ENCODE results near the gene TM7SF3. TPM values are rescaled to one million over a fixed set of nuclear protein-coding genes. Genes with fewer than 3 reads are reported as not detected.

Gene TM7SF3
- total RNA-seq, 2 experiments from 2014 or later, result 39.1 to 42.8 TPM

- CTCF ChIA-PET, result interaction anchor here (0.6 to 1.2 kb wide), 3 partner anchors 9 to 21 kb away, joined by 4 to 5 read pairs (median 4); no protein-coding TSS in a partner anchor
- Mint-ChIP-seq H3K27ac (no peak overlapping the region), H3K4me1 (ENCODE audit: low read depth) (peaks cover 10% of the 10 kb centered on the region), H3K36me3 (ENCODE audit: low read depth) (peaks cover 27% of the 10 kb centered on the region), H3K9me3 (no peaks in the 10 kb centered on the region), H3K4me3 (no peak overlapping the region), H3K27me3 (ENCODE audit: low read depth) (no peaks in the 10 kb centered on the region)
- no peak for DNase-seq
- intact Hi-C loops (cut with micrococcal nuclease), result no loop called here
Measured at GRCh38 chr12:26997003-26997402, 17.2 kb downstream of the TM7SF3 start.

GRCh38 chr12:26995706-26996105, 18.5 kb downstream of the TM7SF3 start:
- CTCF ChIA-PET, result interaction anchor here (0.7 kb wide), 1 partner anchor 15 kb away, joined by 3 read pairs; no protein-coding TSS in a partner anchor
- no peak for DNase-seq
- H3K4me3 Mint-ChIP-seq, result no peak overlapping the region
- no peak overlapping the region for H3K27ac Mint-ChIP-seq
- H3K4me1 Mint-ChIP-seq (ENCODE audit: low read depth), result peaks cover 2% of the 10 kb centered on the region
- no peaks in the 10 kb centered on the region for H3K27me3 Mint-ChIP-seq (ENCODE audit: low read depth)
- H3K36me3 Mint-ChIP-seq (ENCODE audit: low read depth), result peaks cover 21% of the 10 kb centered on the region
- no peaks in the 10 kb centered on the region for H3K9me3 Mint-ChIP-seq
- intact Hi-C loops (cut with micrococcal nuclease), result no loop called here

- peaks cover 29% of the 10 kb centered on the region for H3K36me3 Mint-ChIP-seq (ENCODE audit: low read depth)
- CTCF ChIA-PET, result interaction anchor here (0.6 kb wide), 1 partner anchor 341 kb away, joined by 3 read pairs; no protein-coding TSS in a partner anchor
- no peak overlapping the region for H3K4me3 Mint-ChIP-seq
- intact Hi-C loops (cut with micrococcal nuclease), result no loop called here
- H3K4me1 Mint-ChIP-seq (ENCODE audit: low read depth), result no peaks in the 10 kb centered on the region
- no peak for DNase-seq
- no peak overlapping the region for H3K27ac Mint-ChIP-seq
- no peaks in the 10 kb centered on the region for H3K27me3 Mint-ChIP-seq (ENCODE audit: low read depth)
- H3K9me3 Mint-ChIP-seq, result no peaks in the 10 kb centered on the region
Measured at GRCh38 chr12:26994109-26994508, 20.1 kb downstream of the TM7SF3 start.

GRCh38 chr12:26991826-26992225, 22.4 kb downstream of the TM7SF3 start:
- no peak for DNase-seq
- intact Hi-C loops (cut with micrococcal nuclease), result no loop called here
- no peak overlapping the region for H3K4me3 Mint-ChIP-seq
- H3K27me3 Mint-ChIP-seq (ENCODE audit: low read depth), result no peaks in the 10 kb centered on the region
- H3K9me3 Mint-ChIP-seq, result no peaks in the 10 kb centered on the region
- H3K4me1 Mint-ChIP-seq (ENCODE audit: low read depth), result no peaks in the 10 kb centered on the region
- H3K27ac Mint-ChIP-seq, result no peak overlapping the region
- H3K36me3 Mint-ChIP-seq (ENCODE audit: low read depth), result peaks cover 24% of the 10 kb centered on the region
- CTCF ChIA-PET, result interaction anchor here (1.5 kb wide), 1 partner anchor 11 kb away, joined by 4 read pairs; no protein-coding TSS in a partner anchor

GRCh38 chr12:26989873-26990272, 24.3 kb downstream of the TM7SF3 start:
- Mint-ChIP-seq H3K9me3 (no peaks in the 10 kb centered on the region), H3K4me3 (no peak overlapping the region), H3K27me3 (ENCODE audit: low read depth) (no peaks in the 10 kb centered on the region), H3K4me1 (ENCODE audit: low read depth) (no peaks in the 10 kb centered on the region), H3K27ac (no peak overlapping the region), H3K36me3 (ENCODE audit: low read depth) (peaks cover 29% of the 10 kb centered on the region)
- CTCF ChIA-PET, result interaction anchor here (1.2 kb wide), 1 partner anchor 12 kb away, joined by 3 read pairs; no protein-coding TSS in a partner anchor
- DNase-seq, result no peak
- intact Hi-C loops (cut with micrococcal nuclease), result no loop called here

GRCh38 chr12:26988703-26989102, 25.5 kb downstream of the TM7SF3 start:
- DNase-seq, result no peak
- Mint-ChIP-seq H3K36me3 (ENCODE audit: low read depth) (peaks cover 32% of the 10 kb centered on the region), H3K27ac (no peak overlapping the region), H3K27me3 (ENCODE audit: low read depth) (no peaks in the 10 kb centered on the region), H3K4me1 (ENCODE audit: low read depth) (no peaks in the 10 kb centered on the region), H3K4me3 (no peak overlapping the region), H3K9me3 (no peaks in the 10 kb centered on the region)
- intact Hi-C loops (cut with micrococcal nuclease), result no loop called here
- CTCF ChIA-PET, result interaction anchor here (0.7 kb wide), 1 partner anchor 20 kb away, joined by 3 read pairs; no protein-coding TSS in a partner anchor

- H3K27me3 Mint-ChIP-seq (ENCODE audit: low read depth), result no peaks in the 10 kb centered on the region
- peaks cover 31% of the 10 kb centered on the region for H3K36me3 Mint-ChIP-seq (ENCODE audit: low read depth)
- CTCF ChIA-PET, result interaction anchor here (0.7 kb wide), 1 partner anchor 19 kb away, joined by 3 read pairs; no protein-coding TSS in a partner anchor
- no peaks in the 10 kb centered on the region for H3K9me3 Mint-ChIP-seq
- no peak overlapping the region for H3K27ac Mint-ChIP-seq
- H3K4me1 Mint-ChIP-seq (ENCODE audit: low read depth), result no peaks in the 10 kb centered on the region
- no peak for DNase-seq
- intact Hi-C loops (cut with micrococcal nuclease), result no loop called here
- no peak overlapping the region for H3K4me3 Mint-ChIP-seq
Measured at GRCh38 chr12:26987634-26988424, 26.4 kb downstream of the TM7SF3 start.

- H3K27me3 Mint-ChIP-seq (ENCODE audit: low read depth), result no peaks in the 10 kb centered on the region
- H3K27ac Mint-ChIP-seq, result no peak overlapping the region
- H3K9me3 Mint-ChIP-seq, result no peaks in the 10 kb centered on the region
- H3K4me3 Mint-ChIP-seq, result no peak overlapping the region
- CTCF ChIA-PET, result interaction anchor here (0.6 kb wide), 1 partner anchor 33 kb away, joined by 9 read pairs; no protein-coding TSS in a partner anchor
- intact Hi-C loops (cut with micrococcal nuclease), result no loop called here
- no peaks in the 10 kb centered on the region for H3K4me1 Mint-ChIP-seq (ENCODE audit: low read depth)
- DNase-seq, result no peak
- H3K36me3 Mint-ChIP-seq (ENCODE audit: low read depth), result peaks cover 36% of the 10 kb centered on the region
Measured at GRCh38 chr12:26982866-26983265, 31.3 kb downstream of the TM7SF3 start.

- no peak overlapping the region for H3K4me3 Mint-ChIP-seq
- no peak for DNase-seq
- no peaks in the 10 kb centered on the region for H3K9me3 Mint-ChIP-seq
- H3K27ac Mint-ChIP-seq, result no peak overlapping the region
- peaks cover 21% of the 10 kb centered on the region for H3K36me3 Mint-ChIP-seq (ENCODE audit: low read depth)
- CTCF ChIA-PET, result no interaction called here
- no peaks in the 10 kb centered on the region for H3K27me3 Mint-ChIP-seq (ENCODE audit: low read depth)
- H3K4me1 Mint-ChIP-seq (ENCODE audit: low read depth), result no peaks in the 10 kb centered on the region
- intact Hi-C loops (cut with micrococcal nuclease), result no loop called here
Measured at GRCh38 chr12:26979733-26980132, 34.5 kb downstream of the TM7SF3 start.

- CTCF ChIA-PET, result interaction anchor here (0.6 to 1.2 kb wide), 3 partner anchors 36 to 882 kb away, joined by 3 to 5 read pairs (median 3); partner anchors contain the start of gene TM7SF3
- intact Hi-C loops (cut with micrococcal nuclease), result no loop called here
- Mint-ChIP-seq H3K4me3 (no peak overlapping the region), H3K9me3 (no peaks in the 10 kb centered on the region), H3K36me3 (ENCODE audit: low read depth) (peaks cover 24% of the 10 kb centered on the region), H3K4me1 (ENCODE audit: low read depth) (no peaks in the 10 kb centered on the region), H3K27ac (no peak overlapping the region), H3K27me3 (ENCODE audit: low read depth) (no peaks in the 10 kb centered on the region)
- no peak for DNase-seq
Measured at GRCh38 chr12:26978801-26979200, 35.4 kb downstream of the TM7SF3 start.

- no peak overlapping the region for H3K4me3 Mint-ChIP-seq
- no peaks in the 10 kb centered on the region for H3K27me3 Mint-ChIP-seq (ENCODE audit: low read depth)
- intact Hi-C loops (cut with micrococcal nuclease), result no loop called here
- no peak for DNase-seq
- H3K4me1 Mint-ChIP-seq (ENCODE audit: low read depth), result peaks cover 4% of the 10 kb centered on the region
- H3K27ac Mint-ChIP-seq, result no peak overlapping the region
- H3K9me3 Mint-ChIP-seq, result no peaks in the 10 kb centered on the region
- peaks cover 16% of the 10 kb centered on the region for H3K36me3 Mint-ChIP-seq (ENCODE audit: low read depth)
- CTCF ChIA-PET, result interaction anchor here (1.6 kb wide), 1 partner anchor 20 kb away, joined by 4 read pairs; no protein-coding TSS in a partner anchor
Measured at GRCh38 chr12:26976687-26977086, 37.5 kb downstream of the TM7SF3 start.

GRCh38 chr12:26971963-26972362, 42.2 kb downstream of the TM7SF3 start:
- Mint-ChIP-seq H3K4me3 (no peak overlapping the region), H3K27ac (no peak overlapping the region), H3K27me3 (ENCODE audit: low read depth) (no peaks in the 10 kb centered on the region), H3K4me1 (ENCODE audit: low read depth) (peaks cover 9% of the 10 kb centered on the region), H3K36me3 (ENCODE audit: low read depth) (peaks cover 25% of the 10 kb centered on the region), H3K9me3 (no peaks in the 10 kb centered on the region)
- CTCF ChIA-PET, result interaction anchor here (0.7 to 1.6 kb wide), 4 partner anchors 10 to 334 kb away, joined by 3 to 11 read pairs (median 5); partner anchors contain the start of gene TM7SF3
- peak; percentile 92 for DNase-seq
- intact Hi-C loops (cut with micrococcal nuclease), result loop anchor here (1.0 kb wide), 7 partner anchors 34 to 359 kb away; partner anchors contain the start of genes FGFR1OP2, ITPR2, STK38L and TM7SF3
